ENCODE results near the gene KIAA0825.
"Not testable (repeated sequence)": the region's sequence is repeated elsewhere in the genome, so short reads cannot be mapped to it uniquely, and the experiment has no call there.

KIAA0825 gene

DNA sequence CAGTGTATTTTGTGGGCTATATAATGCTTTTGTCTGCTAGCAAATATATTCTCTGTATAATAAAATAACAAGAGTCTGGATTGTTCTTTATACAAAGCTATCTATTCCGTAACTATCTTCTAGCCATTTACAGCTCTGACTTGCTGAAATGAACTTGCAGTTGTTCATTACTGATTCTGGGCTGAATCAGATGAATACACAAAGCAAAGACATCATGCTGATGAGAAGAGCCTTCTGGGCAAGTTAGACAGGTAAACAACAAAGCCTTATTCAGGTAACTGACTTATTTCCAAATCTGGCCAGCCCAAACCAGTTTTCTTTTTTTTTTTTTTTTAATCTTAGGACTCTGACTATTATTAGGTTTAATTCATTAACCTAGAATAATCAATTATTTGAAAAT, 255.5 kb downstream of the KIAA0825 start:
- no peak for DNase-seq (ENCODE audit: low spot score)

DNA sequence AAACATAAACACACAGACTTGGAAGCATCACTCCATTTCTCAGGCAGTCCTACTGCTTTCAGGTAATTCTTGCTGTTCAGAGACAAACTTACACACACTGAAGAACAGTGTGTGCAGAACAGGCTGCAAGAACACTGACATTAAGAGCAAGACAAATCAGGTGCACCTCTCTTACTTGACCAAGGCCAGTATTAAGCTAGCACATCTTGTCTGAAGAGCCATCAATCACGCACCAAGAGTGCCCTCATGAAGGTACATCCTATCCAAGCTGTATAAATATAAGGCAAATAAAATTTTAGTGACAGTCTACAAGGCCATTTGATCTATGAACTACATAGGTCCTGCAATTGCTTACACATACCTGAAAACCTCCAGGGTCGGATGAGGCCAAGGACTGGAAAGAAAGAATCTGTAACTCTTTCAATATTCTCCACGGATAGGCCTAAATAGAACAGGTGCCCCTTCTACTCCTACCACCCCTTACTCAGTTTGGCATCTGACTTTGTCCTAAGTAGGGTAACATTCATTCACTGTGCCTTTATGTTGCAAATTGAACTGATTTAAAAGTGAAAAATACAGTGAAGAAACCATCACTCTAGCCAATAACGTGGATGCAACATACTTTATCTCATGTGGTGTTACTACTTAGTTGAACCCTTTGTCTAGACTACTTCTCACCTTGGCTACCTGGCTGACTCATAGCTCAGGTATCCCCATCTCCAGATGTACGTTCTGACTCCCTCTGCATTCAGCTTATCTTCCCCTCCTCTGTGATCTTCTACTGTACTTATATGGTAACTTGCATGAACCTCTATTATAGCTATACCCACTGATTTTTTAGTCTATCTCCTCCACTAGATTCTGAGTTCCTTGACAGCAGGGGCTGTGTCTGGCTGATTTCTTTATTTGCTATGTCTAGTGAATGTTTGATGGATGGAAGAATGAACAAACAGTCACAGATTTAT, 256.3 kb downstream of the KIAA0825 start:
- DNase-seq (ENCODE audit: low spot score) = no peak

DNA sequence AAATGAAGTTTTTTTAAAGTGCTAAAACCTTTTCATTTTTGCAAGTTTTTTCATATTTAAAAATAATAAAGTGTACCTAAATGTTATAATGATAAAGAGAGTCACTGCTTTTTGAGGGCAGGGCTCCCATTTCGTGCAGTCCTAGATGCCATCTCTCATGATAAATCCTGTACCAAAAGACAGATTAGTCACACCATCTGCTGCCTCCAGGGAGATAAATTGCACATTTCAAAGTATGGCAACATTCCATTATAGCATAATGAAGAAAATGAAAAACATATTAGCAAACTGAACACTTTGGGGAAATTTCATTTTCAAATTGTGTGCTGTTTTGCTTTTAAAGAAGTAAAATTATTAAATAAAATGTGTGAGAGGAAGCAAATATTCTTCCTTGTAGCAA, 257.2 kb downstream of the KIAA0825 start:
- DNase-seq (ENCODE audit: low spot score) = no peak

- no peak for DNase-seq (ENCODE audit: low spot score)
These were observed 257.8 kb downstream of the KIAA0825 start for GRCh38 chr5:94360382-94361130.

DNA sequence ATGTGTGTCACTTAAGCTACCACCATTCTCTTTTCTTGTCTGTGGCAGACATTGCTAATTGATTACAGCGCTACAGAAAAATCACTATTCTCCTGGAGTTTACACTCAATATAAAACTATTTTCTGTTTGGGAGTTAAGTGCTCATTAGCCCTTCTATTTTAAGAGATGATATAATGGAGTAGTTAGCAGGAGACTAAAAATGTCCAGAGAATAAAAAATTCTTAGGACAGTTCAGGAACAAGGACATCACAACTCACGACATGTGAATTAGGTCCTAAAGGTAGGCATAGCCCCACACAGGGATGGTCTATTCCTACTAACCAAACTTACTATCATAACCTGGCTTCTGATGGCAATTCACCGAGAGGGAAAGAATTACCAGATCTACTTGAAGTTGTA, 258.5 kb downstream of the KIAA0825 start:
- no peak for DNase-seq (ENCODE audit: low spot score)

GRCh38 chr5:94355811-94356210, 262.6 kb downstream of the KIAA0825 start:
- DNase-seq (ENCODE audit: low spot score) = no peak

DNA sequence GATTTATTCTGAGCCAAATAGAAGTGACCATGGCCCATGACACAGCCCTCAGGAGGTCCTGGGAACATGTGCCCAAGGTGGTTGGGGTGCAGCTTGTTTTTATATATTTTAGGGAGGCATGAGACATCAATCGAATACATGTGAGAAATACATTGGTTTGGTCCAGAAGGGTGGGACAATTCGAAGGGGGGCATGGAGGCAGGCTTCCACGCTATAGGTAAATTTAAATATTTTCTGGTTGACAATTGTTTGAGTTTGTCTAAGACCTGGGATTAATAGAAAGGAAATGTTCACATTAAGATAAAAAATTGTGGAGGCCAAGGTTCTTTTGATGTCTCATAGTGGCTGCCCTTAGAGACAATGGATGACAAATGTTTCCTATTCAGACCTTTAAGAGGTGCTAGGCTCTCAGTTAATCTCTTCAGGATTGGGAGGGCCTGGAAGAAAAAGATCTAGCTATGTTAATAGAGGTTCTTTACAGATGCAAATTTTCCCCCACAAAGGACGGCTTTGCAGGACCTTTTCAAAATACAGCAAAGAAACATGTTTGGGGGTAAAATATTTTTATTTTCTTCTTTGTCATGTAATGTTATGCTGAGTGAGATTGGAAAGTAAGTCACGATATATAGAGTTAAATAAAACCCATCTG, 263.4 kb downstream of the KIAA0825 start:
- not testable (repeated sequence) for DNase-seq (ENCODE audit: low spot score)

DNA sequence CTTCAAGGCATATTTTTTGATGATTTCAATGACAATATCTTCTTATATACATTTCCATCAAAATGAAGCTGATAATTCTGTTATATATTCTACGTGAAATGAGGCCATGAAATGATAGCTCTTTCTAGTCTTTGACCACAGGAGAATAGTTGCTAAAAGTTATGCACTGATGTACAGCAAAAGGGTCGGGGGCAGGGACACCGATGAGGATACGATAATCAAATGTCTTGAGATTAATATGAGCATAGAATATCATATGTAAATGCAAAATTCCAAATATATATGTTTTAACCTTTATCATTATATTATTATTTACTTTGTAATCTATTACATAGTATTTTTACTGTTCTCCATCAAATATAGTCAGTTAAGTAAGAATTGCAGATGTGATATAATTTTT, 264.8 kb downstream of the KIAA0825 start:
- no peak for DNase-seq (ENCODE audit: low spot score)

- no peak for DNase-seq (ENCODE audit: low spot score)
These were observed 271.3 kb downstream of the KIAA0825 start for GRCh38 chr5:94347130-94347529.

DNA sequence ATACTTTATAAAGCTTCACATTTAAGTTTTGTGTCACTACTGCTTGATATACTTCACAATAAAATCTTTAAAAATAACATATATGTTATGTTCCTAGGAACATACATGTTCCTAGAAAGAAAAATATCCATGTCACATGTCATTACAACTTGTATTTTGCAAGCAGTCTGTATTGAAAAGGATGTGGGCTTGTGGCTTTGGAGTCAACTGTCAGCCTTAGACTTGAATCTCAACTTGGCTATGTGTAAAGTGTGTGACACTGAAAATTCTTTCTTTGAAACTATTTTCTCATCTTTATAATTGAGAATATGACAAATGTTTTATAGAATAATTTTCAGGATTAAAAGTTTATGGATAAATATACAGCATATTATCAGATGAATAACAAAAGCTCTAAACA, 273.1 kb downstream of the KIAA0825 start:
- DNase-seq (ENCODE audit: low spot score) = no peak

- DNase-seq (ENCODE audit: low spot score) = no peak
These were observed 280.8 kb downstream of the KIAA0825 start for GRCh38 chr5:94337617-94338016.

DNA sequence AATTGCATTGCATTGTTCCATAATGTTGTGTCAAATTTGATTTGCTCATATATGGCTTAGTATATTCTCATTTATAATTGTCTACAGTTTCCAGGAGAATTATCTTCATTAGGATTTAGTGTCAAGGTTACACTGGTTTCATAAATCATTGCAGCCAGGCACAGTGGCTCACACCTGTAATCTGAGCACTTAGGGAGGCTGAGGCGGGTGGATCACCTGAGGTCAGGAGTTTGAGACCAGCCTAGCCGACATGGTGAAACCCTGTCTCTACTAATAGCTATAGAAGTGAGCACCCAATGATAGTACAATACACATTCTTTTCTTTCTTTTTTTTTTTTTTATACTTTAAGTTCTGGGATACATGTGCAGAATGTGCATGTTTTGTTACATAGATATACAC, 282.5 kb downstream of the KIAA0825 start:
- DNase-seq (ENCODE audit: low spot score) = no peak

GRCh38 chr5:94329115-94329514, 289.3 kb downstream of the KIAA0825 start:
- no peak for DNase-seq (ENCODE audit: low spot score)

GRCh38 chr5:94326586-94326985, 291.8 kb downstream of the KIAA0825 start:
- no peak for DNase-seq (ENCODE audit: low spot score)

DNA sequence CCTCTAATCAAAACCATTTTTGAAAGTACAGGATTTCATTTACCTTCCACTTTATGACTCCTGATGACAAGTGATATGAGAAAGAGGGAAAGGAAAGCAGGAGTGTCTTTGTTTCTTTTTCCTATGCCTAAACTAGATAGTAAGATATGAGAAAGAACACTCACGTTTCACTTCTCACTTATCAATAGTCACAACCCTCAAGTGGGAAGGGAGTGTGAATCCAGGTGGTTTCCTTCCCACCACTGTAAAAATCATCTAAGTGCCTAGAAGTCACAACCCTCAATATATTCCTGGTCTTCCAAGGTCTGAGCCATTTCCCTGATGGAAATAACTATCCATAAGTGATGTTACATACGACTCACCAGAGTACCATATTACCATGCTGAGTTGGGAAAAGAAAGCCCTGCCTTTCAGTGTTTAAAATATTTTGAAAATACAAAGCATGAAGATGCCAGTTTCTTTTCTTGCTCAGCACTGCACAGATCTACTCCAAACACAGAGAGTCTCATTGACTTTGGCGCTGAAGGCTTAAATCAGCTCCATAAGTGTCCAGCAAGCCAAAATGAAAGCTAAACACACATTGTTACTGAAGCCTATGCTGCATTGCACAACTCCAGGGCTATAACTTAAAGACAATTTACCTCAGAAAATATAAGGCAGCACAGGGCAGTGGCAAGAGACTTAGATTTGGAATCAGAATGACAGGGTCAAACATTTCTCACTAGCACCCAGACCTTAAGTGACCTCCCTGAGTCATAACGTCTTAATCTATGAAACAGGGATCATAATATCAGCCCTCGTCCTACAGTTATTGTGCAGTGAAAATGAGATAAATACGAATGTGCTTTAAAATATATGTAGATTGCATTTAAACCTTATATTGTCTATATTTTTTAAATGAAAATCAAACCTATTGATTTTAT, 301.2 kb downstream of the KIAA0825 start:
- DNase-seq (ENCODE audit: low spot score) = no peak

- DNase-seq (ENCODE audit: low spot score) = no peak
These were observed 303.8 kb downstream of the KIAA0825 start for GRCh38 chr5:94314460-94315131.

DNA sequence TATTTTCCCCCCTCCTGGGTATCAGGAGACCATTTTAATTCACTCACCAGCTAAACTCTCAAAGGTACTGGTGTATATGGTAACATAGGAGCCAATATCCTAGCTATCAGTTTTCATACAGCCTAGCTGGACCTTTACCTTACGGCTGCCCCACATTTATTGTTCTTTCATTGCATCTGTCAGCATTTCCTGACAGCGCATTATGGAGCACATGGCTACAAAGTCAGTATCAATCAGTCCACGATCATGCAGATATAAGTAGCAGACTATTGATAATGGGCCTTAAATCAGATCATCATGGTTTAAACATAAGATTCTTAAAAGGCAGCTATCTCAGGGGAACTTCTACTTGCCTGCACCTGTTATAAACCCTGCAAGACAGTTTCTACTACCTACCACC, 304.7 kb downstream of the KIAA0825 start:
- DNase-seq (ENCODE audit: low spot score) = no peak

- no peak for DNase-seq (ENCODE audit: low spot score)
These were observed 305.2 kb downstream of the KIAA0825 start for GRCh38 chr5:94313188-94313587.

DNA sequence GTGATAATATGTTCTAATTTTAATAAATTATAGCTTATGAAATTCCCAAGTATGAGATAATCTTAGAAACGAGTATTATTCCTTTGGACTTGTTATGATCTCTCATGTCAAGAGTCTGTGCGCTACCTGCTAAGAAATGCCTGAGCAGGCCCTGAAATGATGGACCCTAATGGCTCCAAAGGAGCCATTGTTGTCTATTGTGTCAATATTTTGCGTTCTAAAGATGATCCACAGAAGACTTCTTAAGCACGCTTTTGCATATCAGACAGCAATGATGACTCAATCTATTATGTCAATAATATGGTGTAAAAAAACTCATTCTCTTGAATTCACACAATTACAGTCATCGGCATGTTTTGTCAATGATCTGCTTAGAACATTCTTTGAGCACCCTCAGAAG, 306.1 kb downstream of the KIAA0825 start:
- DNase-seq (ENCODE audit: low spot score) = no peak

- DNase-seq (ENCODE audit: low spot score) = no peak
These were observed 307.6 kb downstream of the KIAA0825 start for GRCh38 chr5:94310833-94311232.

DNA sequence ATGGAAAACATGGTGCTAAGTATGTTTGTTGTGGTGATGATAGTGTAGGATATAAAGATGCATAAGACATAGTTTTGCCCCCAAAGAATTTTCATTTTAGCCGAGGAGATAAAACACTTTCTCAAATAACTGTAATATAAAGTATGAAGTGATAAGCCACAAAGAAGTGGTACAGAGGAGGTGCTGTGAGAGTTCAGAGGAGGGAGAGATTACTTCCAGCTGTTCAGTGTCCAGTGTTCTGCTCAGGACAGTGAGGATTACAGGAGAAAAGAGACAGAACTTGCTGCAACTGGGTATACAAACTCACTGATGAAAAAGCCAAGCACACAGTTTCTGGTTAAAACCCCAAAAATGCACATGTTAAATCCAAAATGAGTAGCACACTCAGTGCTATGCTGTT, 309.3 kb downstream of the KIAA0825 start:
- DNase-seq (ENCODE audit: low spot score) = no peak
